CD4-positive, CD25-positive, alpha-beta regulatory T cell (primary cell): ENCODE results near the gene RAPGEF6. TPM values are rescaled to one million over a fixed set of nuclear protein-coding genes. Genes with fewer than 3 reads are reported as not detected.

ENCODE experiments used
- ATAC-seq, 2 donors: fragments of 150-1000 bp; cut with Tn5 transposase; one replicate each; pipeline ENCODE4 v1.10.0; 2021; ENCODE audit warnings: low read depth in 2 of 2, moderate number of reproducible peaks in 2 of 2, moderate library complexity in 1 of 2
- DNase-seq, 3 donors: peaks; one replicate each; pipeline versions ENCODE4 v3.0.0 to v3.0.0-alpha.2; 2012 to 2022; ENCODE audit warnings: mixed read lengths in 1 of 3
- H3K27ac ChIP-seq: one replicate; pipeline ENCODE4 v1.7.0; 2013; ENCODE audit warnings: mild to moderate bottlenecking, low read length; ENCODE audit not compliant: insufficient read depth, poor library complexity, severe bottlenecking
- H3K27me3 ChIP-seq: one replicate; pipeline ENCODE4 v1.7.0; 2013; ENCODE audit warnings: low read length; ENCODE audit not compliant: control insufficient read depth, insufficient read depth
- H3K36me3 ChIP-seq: one replicate; pipeline ENCODE4 v1.7.0; 2013; ENCODE audit warnings: mild to moderate bottlenecking, low read length, moderate library complexity; ENCODE audit not compliant: control insufficient read depth, insufficient read depth
- H3K4me1 ChIP-seq: 2 replicates; pipeline ENCODE4 v1.7.0; 2013; ENCODE audit warnings: mild to moderate bottlenecking, low read length; ENCODE audit not compliant: insufficient read depth, control insufficient read depth, poor library complexity, severe bottlenecking
- H3K4me3 ChIP-seq: one replicate; pipeline ENCODE4 v1.7.0; 2013; ENCODE audit warnings: low read depth, mild to moderate bottlenecking, low read length, moderate library complexity
- H3K9me3 ChIP-seq, 2 experiments: 1 replicate in 1 of 2; 2 replicates in 1 of 2; pipeline ENCODE4 v1.7.0; 2013; ENCODE audit warnings: low read length in 2 of 2, mild to moderate bottlenecking in 1 of 2, moderate library complexity in 1 of 2; ENCODE audit not compliant: control insufficient read depth in 2 of 2
- H3K27ac Mint-ChIP-seq, 3 donors: one replicate each; pipeline ENCODE4 v1.8.0; 2020 to 2022; ENCODE audit warnings: mild to moderate bottlenecking in 3 of 3, mixed read lengths in 3 of 3, moderate library complexity in 2 of 3
- H3K27me3 Mint-ChIP-seq: one replicate; pipeline ENCODE4 v1.8.0; 2022; ENCODE audit warnings: mild to moderate bottlenecking, mixed read lengths
- H3K36me3 Mint-ChIP-seq: one replicate; pipeline ENCODE4 v1.8.0; 2020; ENCODE audit warnings: mixed read lengths
- H3K4me1 Mint-ChIP-seq, 4 donors: one replicate each; pipeline ENCODE4 v1.8.0; 2020 to 2022; ENCODE audit warnings: mixed read lengths in 4 of 4, mild to moderate bottlenecking in 1 of 4
- H3K4me3 Mint-ChIP-seq, 4 donors: one replicate each; pipeline ENCODE4 v1.8.0; 2020 to 2022; ENCODE audit warnings: mild to moderate bottlenecking in 4 of 4, mixed read lengths in 4 of 4, moderate library complexity in 3 of 4
- H3K9me3 Mint-ChIP-seq, 7 donors: one replicate each; pipeline ENCODE4 v1.8.0; 2020 to 2022; ENCODE audit warnings: mixed read lengths in 7 of 7, mild to moderate bottlenecking in 3 of 7, moderate library complexity in 2 of 7
- polyA plus RNA-seq, 4 donors: library from polyadenylated mRNA; unstranded; fragments of 300-500 nt; fragmentation: Illumina TruSeq; gene quantifications; one replicate each; pipeline ENCODE4 v1.2.3, GENCODE V29; 2021
- total RNA-seq: library from RNA; stranded (reverse); gene quantifications from one replicate; pipeline ENCODE4 v1.2.3, GENCODE V29; 2022

RAPGEF6 gene
- total and polyA plus RNA-seq, 5 donors from 2014 or later: 24.4 to 66.6 (median 34.1) TPM

GRCh38 chr5:131536850-131537448 lies 98.1 kb downstream of the RAPGEF6 start:
- H3K27ac ChIP-seq: peak overlapping the region; percentile 37
- H3K27me3 Mint-ChIP-seq: no peaks in the 10 kb centered on the region
- H3K4me1 ChIP-seq: peaks cover 59% of the 10 kb centered on the region
- DNase-seq: no peak
- H3K4me1 Mint-ChIP-seq: peaks cover 56 to 93% (median 77%) of the 10 kb centered on the region in 4 donors
- no peaks in the 10 kb centered on the region for H3K27me3 ChIP-seq
- H3K9me3 ChIP-seq: no peaks in the 10 kb centered on the region
- no peak for ATAC-seq
- H3K9me3 Mint-ChIP-seq: no peaks in the 10 kb centered on the region
- H3K27ac Mint-ChIP-seq: peak overlapping the region; percentile 42 to 89 (median 45)
- peak overlapping the region; percentile 33 for H3K4me3 ChIP-seq
- H3K36me3 Mint-ChIP-seq: peaks cover 25% of the 10 kb centered on the region
- peak overlapping the region; percentile 28 to 76 (median 53) for H3K4me3 Mint-ChIP-seq
- peaks cover 14% of the 10 kb centered on the region for H3K36me3 ChIP-seq

GRCh38 chr5:131536211-131536826 lies 98.7 kb downstream of the RAPGEF6 start:
- no peak for ATAC-seq
- H3K4me1 Mint-ChIP-seq: peaks cover 50 to 87% (median 73%) of the 10 kb centered on the region in 4 donors
- Histone ChIP-seq H3K4me1 (peaks cover 58% of the 10 kb centered on the region), H3K27ac (peak overlapping the region; percentile 56), H3K9me3 (no peaks in the 10 kb centered on the region), H3K36me3 (peaks cover 12% of the 10 kb centered on the region), H3K4me3 (peak overlapping the region; percentile 33), H3K27me3 (no peaks in the 10 kb centered on the region)
- peaks cover 19% of the 10 kb centered on the region for H3K36me3 Mint-ChIP-seq
- H3K27me3 Mint-ChIP-seq: no peaks in the 10 kb centered on the region
- H3K4me3 Mint-ChIP-seq: peak overlapping the region; percentile 28 to 86 (median 60)
- no peaks in the 10 kb centered on the region for H3K9me3 Mint-ChIP-seq
- no peak for DNase-seq
- H3K27ac Mint-ChIP-seq: peak overlapping the region; percentile 42 to 89 (median 45)

DNA sequence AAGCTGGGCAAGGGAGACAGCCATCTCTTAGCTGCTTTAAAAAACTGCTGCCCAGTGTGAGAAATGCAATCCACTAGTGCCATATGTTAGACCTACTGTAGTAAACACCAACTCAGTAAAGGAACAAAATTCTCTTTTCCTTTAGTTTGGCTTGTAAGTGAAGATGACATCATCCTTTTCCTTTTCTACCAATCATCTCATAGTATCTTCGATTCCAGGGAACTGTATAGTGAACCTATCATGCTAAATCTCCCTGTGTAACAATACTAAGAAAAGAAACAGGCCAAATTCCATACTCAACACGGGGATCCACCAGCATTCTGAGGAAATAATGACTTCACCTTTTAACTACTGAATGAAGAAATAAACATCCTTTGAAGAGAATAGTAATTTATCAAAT lies 100.1 kb downstream of the RAPGEF6 start:
- ATAC-seq (no peak), DNase-seq (no peak)
- no peaks in the 10 kb centered on the region for H3K27me3 Mint-ChIP-seq
- peaks cover 50 to 84% (median 73%) of the 10 kb centered on the region in 4 donors for H3K4me1 Mint-ChIP-seq
- H3K9me3 Mint-ChIP-seq: no peaks in the 10 kb centered on the region
- Histone ChIP-seq H3K27me3 (no peaks in the 10 kb centered on the region), H3K27ac (peak overlapping the region; percentile 17), H3K4me1 (peaks cover 67% of the 10 kb centered on the region), H3K4me3 (peak overlapping the region; percentile 16), H3K9me3 (no peaks in the 10 kb centered on the region), H3K36me3 (peaks cover 6% of the 10 kb centered on the region)
- H3K4me3 Mint-ChIP-seq: peak overlapping the region; percentile 13 to 67 (median 37)
- peaks cover 12% of the 10 kb centered on the region for H3K36me3 Mint-ChIP-seq
- H3K27ac Mint-ChIP-seq: peak overlapping the region in 1 of 3 donors; percentile 53

GRCh38 chr5:131533836-131534235 lies 101.2 kb downstream of the RAPGEF6 start:
- peaks cover 8% of the 10 kb centered on the region for H3K36me3 Mint-ChIP-seq
- peak overlapping the region; percentile 29 to 87 (median 39) for H3K27ac Mint-ChIP-seq
- Histone ChIP-seq H3K4me3 (peak overlapping the region; percentile 74), H3K27ac (peak overlapping the region; percentile 77), H3K4me1 (peaks cover 76% of the 10 kb centered on the region), H3K36me3 (no peaks in the 10 kb centered on the region), H3K9me3 (no peaks in the 10 kb centered on the region), H3K27me3 (no peaks in the 10 kb centered on the region)
- ATAC-seq (peak in 1 of 2 donors; percentile 23), DNase-seq (no peak)
- H3K4me1 Mint-ChIP-seq: peaks cover 52 to 82% (median 67%) of the 10 kb centered on the region in 4 donors
- no peaks in the 10 kb centered on the region for H3K9me3 Mint-ChIP-seq
- peak overlapping the region; percentile 10 to 88 (median 57) for H3K4me3 Mint-ChIP-seq
- H3K27me3 Mint-ChIP-seq: no peaks in the 10 kb centered on the region

DNA sequence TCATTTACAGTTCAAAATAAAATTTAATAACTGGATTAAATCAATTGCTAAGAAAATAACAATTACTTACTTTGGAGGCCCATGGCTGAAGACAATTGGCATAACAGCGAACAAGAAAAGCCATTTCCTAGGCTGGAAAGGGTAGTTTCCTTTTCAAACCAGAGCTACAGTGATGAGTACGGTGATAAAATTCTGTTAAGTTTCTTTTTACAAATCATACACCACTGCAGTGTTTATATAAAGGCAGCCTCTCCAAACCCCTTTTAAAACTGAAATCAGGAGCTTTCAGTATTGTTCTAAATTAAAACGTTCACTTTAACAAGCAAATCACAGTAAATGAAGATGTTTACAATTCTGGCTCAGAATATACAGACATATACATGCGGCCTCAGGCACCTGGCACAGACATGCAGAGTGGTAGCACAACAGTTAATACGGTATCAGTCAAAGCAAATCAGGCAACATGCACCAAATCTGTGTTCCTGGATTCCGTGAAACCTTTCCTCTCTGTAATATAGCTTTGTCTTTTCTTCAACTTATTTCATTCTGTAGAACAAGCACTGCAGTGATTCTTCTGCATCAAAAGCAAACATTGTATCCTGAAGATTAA lies 102.9 kb downstream of the RAPGEF6 start:
- peak overlapping the region; percentile 87 to 94 (median 91) for H3K27ac Mint-ChIP-seq
- no peaks in the 10 kb centered on the region for H3K27me3 Mint-ChIP-seq
- peak overlapping the region; percentile 77 for H3K27ac ChIP-seq
- H3K27me3 ChIP-seq: no peaks in the 10 kb centered on the region
- no peaks in the 10 kb centered on the region for H3K9me3 Mint-ChIP-seq
- peaks cover 55 to 78% (median 67%) of the 10 kb centered on the region in 4 donors for H3K4me1 Mint-ChIP-seq
- peak overlapping the region; percentile 78 to 91 (median 87) for H3K4me3 Mint-ChIP-seq
- peak overlapping the region; percentile 74 for H3K4me3 ChIP-seq
- DNase-seq (peak in 2 of 3 donors; percentile 34 to 62), ATAC-seq (peak; percentile 59 to 67)
- H3K36me3 ChIP-seq: no peaks in the 10 kb centered on the region
- H3K36me3 Mint-ChIP-seq: peaks cover 15% of the 10 kb centered on the region
- H3K9me3 ChIP-seq: no peaks in the 10 kb centered on the region
- H3K4me1 ChIP-seq: peaks cover 79% of the 10 kb centered on the region

- Histone ChIP-seq H3K4me1 (peaks cover 81% of the 10 kb centered on the region), H3K9me3 (no peaks in the 10 kb centered on the region), H3K27ac (peak overlapping the region; percentile 77), H3K27me3 (no peaks in the 10 kb centered on the region), H3K4me3 (peak overlapping the region; percentile 74), H3K36me3 (no peaks in the 10 kb centered on the region)
- Mint-ChIP-seq H3K4me3 (peak overlapping the region; percentile 59 to 78 (median 68)), H3K4me1 (peaks cover 57 to 81% (median 69%) of the 10 kb centered on the region in 4 donors), H3K9me3 (no peaks in the 10 kb centered on the region), H3K36me3 (peaks cover 18% of the 10 kb centered on the region), H3K27ac (peak overlapping the region; percentile 81 to 88 (median 84)), H3K27me3 (peaks cover 4% of the 10 kb centered on the region)
- ATAC-seq (peak; percentile 41 to 43), DNase-seq (peak in 1 of 3 donors; percentile 34)
Observed at GRCh38 chr5:131530706-131531331, 104.2 kb downstream of the RAPGEF6 start.

DNA sequence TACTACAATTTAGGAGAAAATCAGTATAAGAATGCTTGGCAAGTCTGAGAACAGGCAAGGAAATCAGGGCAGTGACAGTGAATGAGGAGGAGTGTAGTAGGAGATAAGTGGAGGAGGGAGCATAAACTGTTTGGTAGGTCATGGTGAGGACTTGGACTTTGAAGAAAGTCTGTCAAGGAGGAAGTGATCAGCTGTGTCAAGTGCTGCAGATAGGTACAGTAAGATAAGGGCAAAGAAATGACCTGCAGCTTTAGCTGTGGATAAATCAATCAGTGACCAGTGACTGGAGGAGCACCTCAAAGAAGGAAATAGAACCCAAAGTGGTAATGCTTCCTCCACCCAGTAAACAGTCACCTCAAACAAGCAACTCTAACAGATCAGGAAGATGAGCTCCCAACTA lies 106.3 kb downstream of the RAPGEF6 start:
- Mint-ChIP-seq H3K27me3 (peaks cover 4% of the 10 kb centered on the region), H3K27ac (peak overlapping the region; percentile 27 to 76 (median 47)), H3K36me3 (peaks cover 18% of the 10 kb centered on the region), H3K9me3 (no peaks in the 10 kb centered on the region), H3K4me1 (peaks cover 51 to 78% (median 64%) of the 10 kb centered on the region in 4 donors), H3K4me3 (peak overlapping the region; percentile 8 to 70 (median 38))
- no peak overlapping the region for H3K27ac ChIP-seq
- no peak for ATAC-seq
- no peak for DNase-seq
- H3K36me3 ChIP-seq: no peaks in the 10 kb centered on the region
- H3K4me1 ChIP-seq: peaks cover 83% of the 10 kb centered on the region
- no peaks in the 10 kb centered on the region for H3K27me3 ChIP-seq
- peak overlapping the region; percentile 29 for H3K4me3 ChIP-seq
- H3K9me3 ChIP-seq: no peaks in the 10 kb centered on the region
